Measurements from ENCODE around the gene TMEM190.

TMEM190 gene

GRCh38 chr19:55358493-55358892 is 18.1 kb upstream of the TMEM190 start:
- Histone ChIP-seq H3K9me3 (ENCODE audit: control insufficient read depth, insufficient read depth, low read length) (no peaks in the 10 kb centered on the region), H3K9ac (ENCODE audit: low read depth, low read length) (no peak overlapping the region), H3K4me1 (ENCODE audit: insufficient read depth, low read length) (peaks cover 9% of the 10 kb centered on the region; the same call in 1 of the 2 replicates), H3K36me3 (ENCODE audit: insufficient read depth, low read length) (no peaks in the 10 kb centered on the region)

DNA sequence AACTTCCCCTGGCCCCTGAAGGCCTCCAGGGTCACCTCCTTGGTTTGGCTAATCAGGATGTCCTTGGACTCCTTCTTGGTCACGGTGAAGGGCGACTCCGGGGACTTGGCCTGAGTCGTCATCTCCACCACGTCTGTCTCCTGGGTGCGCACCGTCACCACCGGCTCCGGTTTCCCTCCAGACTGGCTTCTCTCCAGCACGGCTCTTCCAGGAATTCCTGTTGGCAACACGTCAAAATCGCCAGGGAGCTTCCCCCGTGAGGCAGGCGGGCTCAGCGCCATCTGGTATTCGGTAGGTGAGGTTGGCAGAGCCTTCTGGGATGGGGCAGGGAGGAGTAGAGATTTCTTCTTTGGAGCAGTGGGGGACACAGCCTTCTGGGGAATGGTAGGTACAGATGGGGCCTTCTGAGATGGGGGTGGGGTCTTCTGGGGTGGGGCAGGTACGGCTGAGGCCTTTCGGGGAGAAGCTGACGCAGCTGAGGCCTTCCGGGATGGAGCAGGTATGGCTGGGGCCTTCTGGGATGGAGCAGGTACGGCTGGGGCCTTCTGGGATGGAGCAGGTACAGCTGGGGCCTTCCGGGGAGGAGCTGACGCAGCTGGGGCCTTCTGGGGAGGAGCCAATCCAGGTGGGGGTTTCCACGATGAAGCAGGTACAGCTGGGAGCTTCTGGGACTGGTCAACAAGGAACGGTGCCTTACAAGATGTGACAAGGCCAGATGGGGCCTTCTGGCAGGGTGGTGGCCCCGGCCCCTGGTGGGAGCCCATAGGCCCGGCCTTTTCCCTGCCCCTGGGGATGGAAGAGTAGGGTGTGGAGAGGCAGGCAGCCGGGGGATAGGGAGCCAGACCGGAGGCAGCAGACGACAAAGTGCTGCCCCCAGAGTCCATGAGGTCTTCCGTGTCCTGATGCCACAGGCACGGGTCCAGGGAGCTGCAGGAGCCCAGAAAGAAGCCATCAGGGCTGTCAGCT is 17.4 kb upstream of the TMEM190 start:
- Histone ChIP-seq H3K9ac (ENCODE audit: low read depth, low read length) (no peak overlapping the region), H3K4me1 (ENCODE audit: insufficient read depth, low read length) (peaks cover 12% of the 10 kb centered on the region; the same call in 1 of the 2 replicates), H3K36me3 (ENCODE audit: insufficient read depth, low read length) (no peaks in the 10 kb centered on the region), H3K9me3 (ENCODE audit: control insufficient read depth, insufficient read depth, low read length) (no peaks in the 10 kb centered on the region)

DNA sequence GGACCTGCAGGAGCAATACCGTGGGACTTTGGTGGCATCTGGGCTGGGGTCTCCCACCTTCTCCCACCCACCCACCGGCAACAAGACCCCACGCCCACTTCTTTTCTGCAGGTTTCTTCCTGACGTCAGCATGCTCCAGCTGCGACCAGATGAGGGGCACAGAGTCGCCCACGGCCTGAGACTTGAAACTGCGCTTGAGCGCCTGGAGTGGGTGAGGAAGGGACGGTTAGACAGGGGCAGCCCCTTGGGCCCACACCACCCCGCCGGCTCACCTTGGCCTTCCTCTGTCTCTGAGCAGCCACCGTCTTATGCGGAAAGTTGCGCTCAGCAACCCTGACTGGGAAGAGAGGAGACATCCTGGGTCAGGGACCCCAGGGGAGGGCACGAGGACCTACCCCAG is 15.7 kb upstream of the TMEM190 start:
- Histone ChIP-seq H3K9me3 (ENCODE audit: control insufficient read depth, insufficient read depth, low read length) (no peaks in the 10 kb centered on the region), H3K4me1 (ENCODE audit: insufficient read depth, low read length) (peaks cover 12% of the 10 kb centered on the region; the same call in 1 of the 2 replicates), H3K36me3 (ENCODE audit: insufficient read depth, low read length) (no peaks in the 10 kb centered on the region), H3K9ac (ENCODE audit: low read depth, low read length) (no peak overlapping the region)

DNA sequence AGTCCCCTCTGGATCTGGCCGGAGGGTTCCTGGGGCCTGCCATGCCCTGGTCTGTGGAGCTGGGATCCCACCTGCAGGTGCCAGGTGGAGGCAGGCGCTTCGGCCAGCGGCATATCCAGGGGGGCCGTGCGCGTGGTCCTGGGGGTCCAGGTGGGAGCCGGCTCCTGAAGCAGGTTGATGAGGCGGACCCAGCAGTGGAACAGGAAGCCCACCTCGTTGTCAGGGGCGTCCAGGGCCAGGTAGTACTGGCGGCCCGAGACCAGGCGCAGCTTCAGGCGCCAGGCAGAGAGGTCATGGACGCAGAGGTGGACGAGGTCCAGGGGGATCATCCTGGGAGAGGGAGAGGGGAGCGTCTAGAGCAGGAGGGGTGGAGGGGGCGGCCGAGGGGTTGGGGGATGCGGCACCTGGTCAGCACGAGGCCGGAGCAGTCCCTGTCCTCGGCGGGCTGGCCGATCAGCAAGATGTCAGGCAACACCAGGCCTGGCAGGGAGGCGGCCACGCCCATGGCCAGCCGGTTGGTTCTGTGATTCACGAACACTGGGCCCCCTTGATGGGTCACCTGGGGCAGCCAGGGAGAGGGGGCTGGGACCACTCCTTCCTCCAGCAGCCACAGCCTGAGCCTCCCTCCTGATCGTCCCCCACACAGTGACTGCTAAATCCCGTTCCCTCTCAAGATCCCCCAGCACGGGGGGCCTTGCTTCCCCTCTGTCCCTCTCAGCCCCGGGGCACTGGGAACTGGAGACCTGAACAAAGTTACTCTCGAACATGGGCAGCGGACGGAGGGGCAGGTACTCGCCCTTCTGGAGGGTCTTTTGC is 14.2 kb upstream of the TMEM190 start:
- no peaks in the 10 kb centered on the region for H3K36me3 ChIP-seq (ENCODE audit: insufficient read depth, low read length)
- H3K9me3 ChIP-seq (ENCODE audit: control insufficient read depth, insufficient read depth, low read length): no peaks in the 10 kb centered on the region
- no peak overlapping the region for H3K9ac ChIP-seq (ENCODE audit: low read depth, low read length)
- peaks cover 12% of the 10 kb centered on the region; the same call in 1 of the 2 replicates for H3K4me1 ChIP-seq (ENCODE audit: insufficient read depth, low read length)

DNA sequence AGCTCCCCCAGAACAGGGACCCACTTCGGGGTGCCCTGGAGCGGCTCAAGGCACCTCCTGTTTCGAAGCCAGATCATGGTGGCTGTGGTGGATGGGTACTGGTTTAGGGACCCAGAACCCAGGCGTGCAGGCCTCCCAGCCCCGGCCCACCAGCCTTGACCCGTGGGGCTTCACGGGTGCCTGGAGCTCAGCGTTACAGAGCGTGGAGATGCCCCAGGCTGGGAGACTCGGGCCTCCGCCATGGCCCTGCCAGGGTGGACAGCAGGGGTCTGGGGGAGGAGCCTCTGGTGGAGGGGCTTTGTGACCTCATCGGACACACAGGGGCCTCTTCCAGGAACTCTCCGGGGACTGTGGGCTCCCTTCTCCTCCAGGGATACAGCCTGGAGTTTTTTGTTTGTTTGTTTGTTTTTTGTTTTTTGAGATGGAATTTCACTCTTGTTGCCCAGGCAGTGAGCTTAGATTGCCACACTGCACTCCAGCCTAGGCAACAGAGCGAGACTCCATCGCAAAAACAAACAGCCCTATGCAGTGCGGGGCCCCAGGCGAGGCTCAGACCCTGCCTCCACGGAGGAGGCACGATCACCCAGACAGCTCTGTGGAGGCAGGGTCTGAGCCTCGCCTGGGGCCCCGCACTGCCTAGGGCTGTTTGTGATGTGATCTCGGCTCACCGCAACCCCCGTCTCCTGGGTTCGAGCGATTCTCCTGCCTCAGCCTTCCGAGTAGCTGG is 13.5 kb upstream of the TMEM190 start, which contains the start of gene GARIN5B:
GARIN5B (minus strand) TSS at position 271 of the 727 bp plus-strand sequence; CDS start at position 77, 194 bp downstream.
- H3K9ac ChIP-seq (ENCODE audit: low read depth, low read length): no peak within 1 kb of the TSS
- H3K36me3 ChIP-seq (ENCODE audit: insufficient read depth, low read length): no peaks in the 10 kb centered on the region
- no peaks in the 10 kb centered on the region for H3K9me3 ChIP-seq (ENCODE audit: control insufficient read depth, insufficient read depth, low read length)
- H3K4me1 ChIP-seq (ENCODE audit: insufficient read depth, low read length): peaks cover 12% of the 10 kb centered on the region; the same call in 1 of the 2 replicates

DNA sequence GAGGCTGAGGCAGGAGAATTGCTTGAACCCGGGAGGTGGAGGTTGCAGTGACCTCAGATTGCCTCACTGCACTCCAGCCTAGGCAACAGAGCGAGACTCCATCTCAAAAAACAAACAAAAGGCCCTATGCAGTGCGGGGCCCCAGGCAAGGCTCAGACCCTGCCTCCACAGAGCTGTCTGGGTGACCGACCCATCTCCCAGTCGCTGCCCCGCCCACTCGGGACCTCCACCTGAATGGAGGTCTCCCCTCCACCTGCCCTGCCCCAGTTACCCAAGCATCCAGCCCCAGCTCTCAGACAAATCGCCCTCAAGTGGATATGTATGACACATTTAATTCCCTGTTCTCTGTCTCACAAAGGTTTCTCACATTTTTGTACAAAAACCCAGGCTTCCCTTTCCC is 11.4 kb upstream of the TMEM190 start:
- Histone ChIP-seq H3K9ac (ENCODE audit: low read depth, low read length) (no peak overlapping the region), H3K36me3 (ENCODE audit: insufficient read depth, low read length) (no peaks in the 10 kb centered on the region), H3K9me3 (ENCODE audit: control insufficient read depth, insufficient read depth, low read length) (no peaks in the 10 kb centered on the region), H3K4me1 (ENCODE audit: insufficient read depth, low read length) (peaks cover 12% of the 10 kb centered on the region; the same call in 1 of the 2 replicates)

GRCh38 chr19:55365964-55366363 is 10.7 kb upstream of the TMEM190 start:
- Histone ChIP-seq H3K9ac (ENCODE audit: low read depth, low read length) (no peak overlapping the region), H3K9me3 (ENCODE audit: control insufficient read depth, insufficient read depth, low read length) (no peaks in the 10 kb centered on the region), H3K4me1 (ENCODE audit: insufficient read depth, low read length) (peaks cover 12% of the 10 kb centered on the region; the same call in 1 of the 2 replicates)

GRCh38 chr19:55366790-55367189 is 9.8 kb upstream of the TMEM190 start:
- peaks cover 13% of the 10 kb centered on the region for H3K4me1 ChIP-seq (ENCODE audit: insufficient read depth, low read length)
- H3K9me3 ChIP-seq (ENCODE audit: control insufficient read depth, insufficient read depth, low read length): no peaks in the 10 kb centered on the region
- no peaks in the 10 kb centered on the region for H3K36me3 ChIP-seq (ENCODE audit: insufficient read depth, low read length)
- H3K9ac ChIP-seq (ENCODE audit: low read depth, low read length): no peak overlapping the region

More at GRCh38 chr19:55365964-55366363, 10.7 kb upstream of the TMEM190 start:
- no peaks in the 10 kb centered on the region for H3K36me3 ChIP-seq (ENCODE audit: insufficient read depth, low read length)

DNA sequence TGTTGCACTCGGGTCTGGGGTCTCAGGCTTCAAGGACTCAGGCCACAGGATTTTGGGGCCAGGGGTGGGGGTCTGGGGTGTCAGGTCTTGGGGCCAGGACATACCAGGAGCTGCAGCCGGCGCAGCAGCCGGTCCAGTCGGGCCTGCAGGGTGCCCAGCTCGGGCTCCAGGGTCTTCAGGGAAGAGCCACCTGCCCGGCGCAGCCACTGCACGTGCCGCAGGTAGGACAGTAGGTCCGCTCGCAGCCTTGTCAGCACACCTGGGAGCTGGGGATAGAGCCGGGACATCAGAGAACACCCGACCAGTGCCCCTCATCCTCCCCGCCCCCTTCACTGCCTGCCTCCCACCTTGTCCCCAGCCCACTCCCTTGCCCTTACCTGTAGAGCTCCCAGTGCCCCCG is 8.5 kb upstream of the TMEM190 start:
- Histone ChIP-seq H3K9ac (ENCODE audit: low read depth, low read length) (no peak overlapping the region), H3K36me3 (ENCODE audit: insufficient read depth, low read length) (no peaks in the 10 kb centered on the region), H3K9me3 (ENCODE audit: control insufficient read depth, insufficient read depth, low read length) (no peaks in the 10 kb centered on the region), H3K4me1 (ENCODE audit: insufficient read depth, low read length) (peaks cover 15% of the 10 kb centered on the region)

DNA sequence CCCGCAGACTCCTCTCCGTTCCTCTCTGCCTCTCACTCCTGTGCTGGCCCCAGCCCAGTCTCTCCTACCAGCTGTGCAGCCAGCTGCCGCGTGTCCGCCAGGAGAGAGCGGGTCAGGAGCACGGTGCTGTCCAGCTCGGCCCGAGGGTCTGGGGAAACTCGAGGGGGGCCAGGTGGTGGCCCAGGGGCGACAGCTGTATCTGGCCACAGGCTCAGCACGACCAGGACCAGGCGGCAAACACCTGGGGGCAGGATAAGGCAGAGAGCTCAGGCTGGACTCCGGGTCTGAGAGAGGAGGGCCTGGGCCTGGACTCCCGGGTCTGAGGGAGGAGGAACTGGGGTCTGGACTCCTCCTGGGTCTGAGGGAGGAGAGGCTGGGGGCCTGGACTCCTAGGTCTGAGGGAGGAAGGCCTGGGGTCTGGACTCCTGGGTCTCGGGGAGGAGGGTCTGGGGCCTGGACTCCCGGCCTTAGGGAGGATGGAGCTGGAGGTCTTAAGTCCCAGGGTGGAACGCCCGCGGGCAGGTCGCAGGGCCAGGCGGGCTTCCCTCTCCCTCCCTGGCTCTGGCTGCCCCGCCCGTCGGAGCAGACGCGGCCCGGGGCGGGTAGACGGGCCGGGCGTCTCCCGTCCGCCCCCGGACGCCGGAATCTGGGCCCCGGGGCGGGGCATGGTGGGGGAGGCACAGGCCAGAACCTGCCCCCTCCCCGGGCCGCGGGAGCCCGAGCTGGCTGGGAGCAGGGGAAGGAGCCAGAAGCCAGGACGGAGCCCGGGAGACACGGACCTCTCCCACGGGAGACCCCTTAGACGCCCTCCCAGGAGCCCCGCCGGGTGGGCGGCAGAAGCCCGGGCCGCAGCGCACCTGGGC is 7.7 kb upstream of the TMEM190 start:
- no peaks in the 10 kb centered on the region for H3K36me3 ChIP-seq (ENCODE audit: insufficient read depth, low read length)
- H3K4me1 ChIP-seq (ENCODE audit: insufficient read depth, low read length): peaks cover 18% of the 10 kb centered on the region
- no peaks in the 10 kb centered on the region for H3K9me3 ChIP-seq (ENCODE audit: control insufficient read depth, insufficient read depth, low read length)
- peak overlapping the region; percentile 63 for H3K9ac ChIP-seq (ENCODE audit: low read depth, low read length)

DNA sequence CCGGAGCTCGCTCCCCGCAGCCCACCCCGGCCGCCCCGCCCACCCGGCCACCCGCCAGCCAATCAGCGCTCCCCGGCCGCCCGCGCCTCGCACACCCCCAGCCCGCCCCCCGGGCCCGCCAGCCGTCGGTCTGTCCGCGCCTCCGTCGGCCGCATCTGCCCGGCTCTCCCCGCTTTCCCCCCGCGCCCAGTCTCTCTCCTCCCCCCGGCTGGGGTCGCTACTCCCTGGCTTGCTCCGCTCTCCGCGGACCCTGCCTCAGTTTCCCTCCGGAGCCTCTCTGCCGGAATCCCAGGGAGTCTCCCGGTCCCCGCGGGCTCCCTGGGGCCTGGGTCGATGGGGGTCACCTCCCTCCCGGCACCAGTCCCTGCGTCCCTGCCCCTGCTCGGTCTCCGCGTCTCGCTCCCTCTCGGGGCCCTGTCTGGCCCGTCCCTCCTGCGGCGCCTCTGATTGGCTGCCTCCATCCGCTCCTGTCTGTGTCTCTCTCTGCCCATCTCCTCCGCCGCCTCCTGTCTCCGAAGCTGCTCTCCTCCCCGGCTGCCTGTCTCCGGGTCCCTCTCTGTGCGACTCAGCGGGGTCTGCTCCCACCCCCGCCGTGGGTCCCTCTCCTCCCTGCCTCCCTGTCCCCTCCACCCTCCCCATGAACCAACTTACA is 6.8 kb upstream of the TMEM190 start:
- Histone ChIP-seq H3K9me3 (ENCODE audit: control insufficient read depth, insufficient read depth, low read length) (no peaks in the 10 kb centered on the region), H3K36me3 (ENCODE audit: insufficient read depth, low read length) (no peaks in the 10 kb centered on the region), H3K9ac (ENCODE audit: low read depth, low read length) (peak overlapping the region; percentile 68; the same call in 1 of the 2 replicates), H3K4me1 (ENCODE audit: insufficient read depth, low read length) (peaks cover 18% of the 10 kb centered on the region)

DNA sequence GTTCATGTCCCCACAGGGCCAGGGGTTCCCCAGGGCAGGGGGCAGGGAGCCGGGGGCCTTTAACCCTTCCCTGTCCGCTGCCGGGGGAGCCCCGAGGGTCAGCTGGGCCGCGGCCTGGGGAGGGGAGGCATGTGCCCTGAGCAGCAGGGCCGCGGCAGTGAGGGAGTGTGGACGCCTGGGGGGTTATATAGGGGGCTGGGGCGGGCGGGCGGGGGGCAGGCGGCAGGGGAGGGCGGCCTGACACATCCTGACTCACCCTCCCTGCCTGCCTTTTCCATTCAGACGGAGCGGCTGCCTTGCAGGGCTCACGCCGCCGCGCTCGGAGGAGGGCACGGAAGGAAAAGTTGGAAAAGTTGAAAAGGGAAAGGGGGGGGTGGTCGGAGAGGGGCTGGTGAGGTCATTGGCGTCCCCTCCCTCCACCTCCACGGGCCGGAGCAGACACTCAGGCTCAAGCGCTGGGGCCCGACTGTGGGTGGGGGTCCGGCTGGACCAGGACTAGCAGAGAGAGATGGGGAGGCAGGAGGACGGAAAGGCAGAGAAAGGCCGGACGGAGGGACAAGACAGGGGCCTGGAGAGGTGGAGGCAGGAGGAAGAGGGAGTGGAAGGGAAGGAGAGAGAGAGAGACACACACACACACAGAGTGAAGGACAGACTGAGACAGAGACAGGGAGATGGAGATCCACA is 6.2 kb upstream of the TMEM190 start, which contains the start of gene IL11:
IL11 (minus strand) TSS at position 159 of the 684 bp plus-strand sequence; CDS start at position 6, 153 bp downstream.
- Histone ChIP-seq H3K9ac (ENCODE audit: low read depth, low read length) (peak within 1 kb of the TSS; percentile 68; the same call in 1 of the 2 replicates), H3K36me3 (ENCODE audit: insufficient read depth, low read length) (no peaks in the 10 kb centered on the region), H3K9me3 (ENCODE audit: control insufficient read depth, insufficient read depth, low read length) (no peaks in the 10 kb centered on the region), H3K4me1 (ENCODE audit: insufficient read depth, low read length) (peaks cover 21% of the 10 kb centered on the region)

All from ES-I3 (cell line).